ENCODE results near the gene ERBB4. TPM values are rescaled to one million over a fixed set of nuclear protein-coding genes. Genes with fewer than 3 reads are reported as not detected.

Gene ERBB4
- total and polyA plus RNA-seq, 7 experiments from 2014 or later = not detected

- no peaks in the 10 kb centered on the region for H3K36me3 ChIP-seq (ENCODE audit: control insufficient read depth in 2 of 3, insufficient read depth in 3 of 3, low read length in 3 of 3)
- no peak overlapping the region for H3K27ac Mint-ChIP-seq
- no peak overlapping the region for H3K4me3 ChIP-seq (ENCODE audit: low read length)
- no peaks in the 10 kb centered on the region for H3K4me1 Mint-ChIP-seq
- no peaks in the 10 kb centered on the region for H3K36me3 Mint-ChIP-seq
- CTCF ChIA-PET = no interaction called here
- no peak overlapping the region for H3K27ac ChIP-seq (ENCODE audit: low read depth, low read length)
- POLR2A ChIA-PET = no interaction called here
- H3K4me1 ChIP-seq (ENCODE audit: control insufficient read depth in 2 of 2, insufficient read depth in 2 of 2, low read length in 2 of 2) = no peaks in the 10 kb centered on the region
- DNase-seq = no peak
- intact Hi-C loops (cut with micrococcal nuclease) = no loop called here
- peaks cover 0 to 5% (median 0%) of the 10 kb centered on the region in 11 donors for H3K9me3 Mint-ChIP-seq
- H3K27me3 ChIP-seq (ENCODE audit: control insufficient read depth in 2 of 2, insufficient read depth in 2 of 2, low read length in 2 of 2) = no peaks in the 10 kb centered on the region
- no peaks in the 10 kb centered on the region for H3K27me3 Mint-ChIP-seq
- H3K9me3 ChIP-seq (ENCODE audit: control insufficient read depth in 2 of 3, low read length in 3 of 3) = no peaks in the 10 kb centered on the region
- H3K4me3 Mint-ChIP-seq = no peak overlapping the region
- no peak for ATAC-seq
Measured at GRCh38 chr2:212294816-212295215, 243.8 kb downstream of the ERBB4 start.

GRCh38 chr2:212289301-212289700 lies 249.3 kb downstream of the ERBB4 start:
- H3K4me1 Mint-ChIP-seq = no peaks in the 10 kb centered on the region
- no peak for DNase-seq

GRCh38 chr2:212288308-212288707 lies 250.3 kb downstream of the ERBB4 start:
- H3K4me3 ChIP-seq (ENCODE audit: low read length) = no peak overlapping the region

More at GRCh38 chr2:212289301-212289700, 249.3 kb downstream of the ERBB4 start:
- intact Hi-C loops (cut with micrococcal nuclease) = no loop called here
- no peak for ATAC-seq
- Mint-ChIP-seq H3K36me3 (no peaks in the 10 kb centered on the region), H3K27ac (no peak overlapping the region), H3K9me3 (peaks cover 0 to 5% (median 0%) of the 10 kb centered on the region in 11 donors), H3K27me3 (no peaks in the 10 kb centered on the region), H3K4me3 (no peak overlapping the region)
- Histone ChIP-seq H3K4me3 (ENCODE audit: low read length) (no peak overlapping the region), H3K4me1 (ENCODE audit: control insufficient read depth in 2 of 2, insufficient read depth in 2 of 2, low read length in 2 of 2) (no peaks in the 10 kb centered on the region), H3K27ac (ENCODE audit: low read depth, low read length) (no peak overlapping the region), H3K9me3 (ENCODE audit: control insufficient read depth in 2 of 3, low read length in 3 of 3) (no peaks in the 10 kb centered on the region), H3K27me3 (ENCODE audit: control insufficient read depth in 2 of 2, insufficient read depth in 2 of 2, low read length in 2 of 2) (no peaks in the 10 kb centered on the region), H3K36me3 (ENCODE audit: control insufficient read depth in 2 of 3, insufficient read depth in 3 of 3, low read length in 3 of 3) (no peaks in the 10 kb centered on the region)
- ChIA-PET POLR2A (no interaction called here), CTCF (no interaction called here)

GRCh38 chr2:212284166-212284565 lies 254.4 kb downstream of the ERBB4 start:
- no peaks in the 10 kb centered on the region for H3K9me3 ChIP-seq (ENCODE audit: control insufficient read depth in 2 of 3, low read length in 3 of 3)
- no peak overlapping the region for H3K27ac ChIP-seq (ENCODE audit: low read depth, low read length)
- POLR2A ChIA-PET = no interaction called here
- Mint-ChIP-seq H3K27me3 (no peaks in the 10 kb centered on the region), H3K4me1 (no peaks in the 10 kb centered on the region), H3K36me3 (no peaks in the 10 kb centered on the region), H3K27ac (no peak overlapping the region), H3K9me3 (peaks cover 0 to 5% (median 0%) of the 10 kb centered on the region in 11 donors), H3K4me3 (no peak overlapping the region)
- H3K36me3 ChIP-seq (ENCODE audit: control insufficient read depth in 2 of 3, insufficient read depth in 3 of 3, low read length in 3 of 3) = no peaks in the 10 kb centered on the region
- H3K27me3 ChIP-seq (ENCODE audit: control insufficient read depth in 2 of 2, insufficient read depth in 2 of 2, low read length in 2 of 2) = no peaks in the 10 kb centered on the region
- no peak overlapping the region for H3K4me3 ChIP-seq (ENCODE audit: low read length)
- ATAC-seq (no peak), DNase-seq (no peak)
- CTCF ChIA-PET = no interaction called here
- no peaks in the 10 kb centered on the region for H3K4me1 ChIP-seq (ENCODE audit: control insufficient read depth in 2 of 2, insufficient read depth in 2 of 2, low read length in 2 of 2)
- intact Hi-C loops (cut with micrococcal nuclease) = no loop called here

More at GRCh38 chr2:212288308-212288707, 250.3 kb downstream of the ERBB4 start:
- CTCF ChIA-PET = no interaction called here
- no peak overlapping the region for H3K27ac ChIP-seq (ENCODE audit: low read depth, low read length)
- no peaks in the 10 kb centered on the region for H3K27me3 ChIP-seq (ENCODE audit: control insufficient read depth in 2 of 2, insufficient read depth in 2 of 2, low read length in 2 of 2)
- DNase-seq (no peak), ATAC-seq (no peak)
- Mint-ChIP-seq H3K9me3 (peaks cover 0 to 5% (median 0%) of the 10 kb centered on the region in 11 donors), H3K27me3 (no peaks in the 10 kb centered on the region), H3K36me3 (no peaks in the 10 kb centered on the region), H3K4me1 (no peaks in the 10 kb centered on the region), H3K4me3 (no peak overlapping the region), H3K27ac (no peak overlapping the region)
- no peaks in the 10 kb centered on the region for H3K9me3 ChIP-seq (ENCODE audit: control insufficient read depth in 2 of 3, low read length in 3 of 3)
- H3K36me3 ChIP-seq (ENCODE audit: control insufficient read depth in 2 of 3, insufficient read depth in 3 of 3, low read length in 3 of 3) = no peaks in the 10 kb centered on the region
- no peaks in the 10 kb centered on the region for H3K4me1 ChIP-seq (ENCODE audit: control insufficient read depth in 2 of 2, insufficient read depth in 2 of 2, low read length in 2 of 2)
- intact Hi-C loops (cut with micrococcal nuclease) = no loop called here
- POLR2A ChIA-PET = no interaction called here

- ATAC-seq (no peak), DNase-seq (no peak)
- no peak overlapping the region for H3K4me3 Mint-ChIP-seq
- H3K4me1 ChIP-seq (ENCODE audit: control insufficient read depth in 2 of 2, insufficient read depth in 2 of 2, low read length in 2 of 2) = no peaks in the 10 kb centered on the region
- intact Hi-C loops (cut with micrococcal nuclease) = no loop called here
- no peaks in the 10 kb centered on the region for H3K36me3 ChIP-seq (ENCODE audit: control insufficient read depth in 2 of 3, insufficient read depth in 3 of 3, low read length in 3 of 3)
- no peaks in the 10 kb centered on the region for H3K27me3 Mint-ChIP-seq
- CTCF ChIA-PET = no interaction called here
- no peak overlapping the region for H3K27ac ChIP-seq (ENCODE audit: low read depth, low read length)
- no peaks in the 10 kb centered on the region for H3K27me3 ChIP-seq (ENCODE audit: control insufficient read depth in 2 of 2, insufficient read depth in 2 of 2, low read length in 2 of 2)
- POLR2A ChIA-PET = no interaction called here
- H3K9me3 Mint-ChIP-seq = peaks cover 0 to 4% (median 0%) of the 10 kb centered on the region in 11 donors
- H3K9me3 ChIP-seq (ENCODE audit: control insufficient read depth in 2 of 3, low read length in 3 of 3) = no peaks in the 10 kb centered on the region
- no peak overlapping the region for H3K4me3 ChIP-seq (ENCODE audit: low read length)
- no peaks in the 10 kb centered on the region for H3K4me1 Mint-ChIP-seq
- no peaks in the 10 kb centered on the region for H3K36me3 Mint-ChIP-seq
- H3K27ac Mint-ChIP-seq = no peak overlapping the region
Measured at GRCh38 chr2:212282671-212283261, 255.8 kb downstream of the ERBB4 start.

GRCh38 chr2:212276813-212277212 lies 261.8 kb downstream of the ERBB4 start:
- no peaks in the 10 kb centered on the region for H3K36me3 ChIP-seq (ENCODE audit: control insufficient read depth in 2 of 3, insufficient read depth in 3 of 3, low read length in 3 of 3)
- no peak for DNase-seq
- intact Hi-C loops (cut with micrococcal nuclease) = no loop called here
- H3K4me3 Mint-ChIP-seq = no peak overlapping the region
- H3K27ac ChIP-seq (ENCODE audit: low read depth, low read length) = no peak overlapping the region
- no peaks in the 10 kb centered on the region for H3K27me3 Mint-ChIP-seq
- H3K36me3 Mint-ChIP-seq = no peaks in the 10 kb centered on the region
- no peaks in the 10 kb centered on the region for H3K9me3 ChIP-seq (ENCODE audit: control insufficient read depth in 2 of 3, low read length in 3 of 3)
- H3K27ac Mint-ChIP-seq = no peak overlapping the region
- no peak for ATAC-seq
- no peak overlapping the region for H3K4me3 ChIP-seq (ENCODE audit: low read length)
- POLR2A ChIA-PET = no interaction called here
- no peaks in the 10 kb centered on the region for H3K4me1 Mint-ChIP-seq
- CTCF ChIA-PET = no interaction called here
- no peaks in the 10 kb centered on the region for H3K27me3 ChIP-seq (ENCODE audit: control insufficient read depth in 2 of 2, insufficient read depth in 2 of 2, low read length in 2 of 2)
- no peaks in the 10 kb centered on the region for H3K9me3 Mint-ChIP-seq
- no peaks in the 10 kb centered on the region for H3K4me1 ChIP-seq (ENCODE audit: control insufficient read depth in 2 of 2, insufficient read depth in 2 of 2, low read length in 2 of 2)

- no peak overlapping the region for H3K4me3 Mint-ChIP-seq
- DNase-seq (no peak), ATAC-seq (no peak)
- no peaks in the 10 kb centered on the region for H3K9me3 ChIP-seq (ENCODE audit: control insufficient read depth in 2 of 3, low read length in 3 of 3)
- H3K9me3 Mint-ChIP-seq = peaks cover 0 to 4% (median 0%) of the 10 kb centered on the region in 11 donors
- no peaks in the 10 kb centered on the region for H3K4me1 Mint-ChIP-seq
- ChIA-PET CTCF (no interaction called here), POLR2A (no interaction called here)
- no peaks in the 10 kb centered on the region for H3K27me3 Mint-ChIP-seq
- H3K4me3 ChIP-seq (ENCODE audit: low read length) = no peak overlapping the region
- no peak overlapping the region for H3K27ac Mint-ChIP-seq
- H3K36me3 ChIP-seq (ENCODE audit: control insufficient read depth in 2 of 3, insufficient read depth in 3 of 3, low read length in 3 of 3) = no peaks in the 10 kb centered on the region
- H3K27ac ChIP-seq (ENCODE audit: low read depth, low read length) = no peak overlapping the region
- no peaks in the 10 kb centered on the region for H3K36me3 Mint-ChIP-seq
- no peaks in the 10 kb centered on the region for H3K27me3 ChIP-seq (ENCODE audit: control insufficient read depth in 2 of 2, insufficient read depth in 2 of 2, low read length in 2 of 2)
- intact Hi-C loops (cut with micrococcal nuclease) = no loop called here
- H3K4me1 ChIP-seq (ENCODE audit: control insufficient read depth in 2 of 2, insufficient read depth in 2 of 2, low read length in 2 of 2) = no peaks in the 10 kb centered on the region
Measured at GRCh38 chr2:212274215-212274614, 264.4 kb downstream of the ERBB4 start.
